IPS DF 19.7 (cell line): ENCODE measurements around the gene SART3.
"Not testable (repeated sequence)": the region's sequence is repeated elsewhere in the genome, so short reads cannot be mapped to it uniquely, and the experiment has no call there.

Source experiments
- DNase-seq: peaks from one replicate; pipeline ENCODE4 v3.0.0-alpha.2; 2013; ENCODE audit warnings: low read depth, low spot score

The SART3 gene

DNA sequence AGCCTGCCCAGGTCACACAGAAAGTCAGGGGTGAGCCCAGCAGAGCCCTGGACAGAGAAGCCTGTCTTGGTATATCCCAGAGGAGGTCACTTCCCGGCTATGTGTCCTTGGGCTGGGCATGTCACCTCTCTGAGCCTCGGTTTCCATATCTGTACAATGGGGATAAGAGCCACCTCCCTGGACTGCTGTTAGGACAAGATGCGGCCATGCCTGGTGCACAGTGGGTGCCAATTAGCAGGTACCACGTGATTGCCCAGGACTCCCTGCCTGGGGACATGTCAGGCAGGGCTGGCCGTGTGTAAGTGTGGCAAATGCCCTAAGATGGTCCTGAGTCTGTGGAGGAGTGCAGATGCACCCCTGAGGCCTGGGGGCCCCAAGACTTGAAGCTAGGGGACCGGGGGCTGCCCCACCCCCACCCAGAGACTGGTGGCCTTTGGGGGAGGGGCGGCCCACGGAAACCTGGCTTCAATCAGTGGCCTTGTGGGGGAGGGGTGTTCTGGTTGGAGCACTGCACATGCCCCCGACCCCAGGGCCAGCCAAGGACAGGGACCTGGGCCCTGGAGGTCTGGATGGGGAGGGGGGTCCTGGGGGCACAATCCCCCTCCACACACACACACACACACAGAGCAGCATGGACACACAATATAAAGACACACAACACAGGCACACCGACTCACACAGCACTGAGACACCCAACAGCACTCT lies 36.0 kb upstream of the SART3 start:
- no peak for DNase-seq

DNA sequence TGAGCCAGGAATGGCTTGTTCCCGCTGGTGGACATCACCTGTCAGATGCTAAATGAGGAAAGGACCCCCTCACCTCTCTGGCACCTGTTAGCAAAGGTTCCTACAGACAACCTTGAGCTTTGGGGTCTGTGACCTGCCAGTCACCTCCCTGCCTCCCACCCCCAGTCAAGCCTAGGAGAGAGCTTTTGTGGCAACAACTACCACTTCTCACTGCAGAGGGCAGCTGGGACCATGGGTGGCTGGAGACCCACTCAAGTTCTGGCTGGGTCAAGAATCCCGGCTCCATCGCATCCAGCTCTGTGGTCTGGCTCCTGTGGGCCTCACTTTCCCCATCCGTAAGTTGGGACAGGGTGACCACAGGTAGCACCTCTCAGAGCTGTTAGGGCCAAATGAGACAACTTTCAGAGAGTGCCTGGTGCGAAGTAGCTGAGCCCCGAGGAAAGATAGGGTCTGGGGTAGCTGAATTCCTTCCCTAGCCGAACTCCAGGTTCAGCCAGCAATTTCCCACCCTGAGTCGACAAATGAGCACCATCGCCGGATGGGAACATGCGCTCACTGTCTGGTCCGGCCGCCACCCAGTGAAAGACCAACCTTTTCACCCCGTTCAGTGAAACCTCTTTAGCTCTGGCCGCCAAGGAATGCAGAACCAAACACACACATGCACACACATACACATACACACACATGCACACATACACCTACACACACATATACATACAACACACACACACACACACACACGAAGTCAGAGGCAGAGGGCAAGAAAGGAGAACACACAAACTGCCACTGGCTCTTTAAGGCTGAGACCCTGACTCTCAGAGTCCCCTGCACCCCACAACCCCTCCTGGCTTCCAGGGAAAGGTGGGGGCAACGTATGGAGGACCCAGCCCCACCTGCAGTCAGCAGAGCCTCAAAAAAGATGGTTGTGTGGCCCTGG lies 35.0 kb upstream of the SART3 start:
- DNase-seq, result no peak

DNA sequence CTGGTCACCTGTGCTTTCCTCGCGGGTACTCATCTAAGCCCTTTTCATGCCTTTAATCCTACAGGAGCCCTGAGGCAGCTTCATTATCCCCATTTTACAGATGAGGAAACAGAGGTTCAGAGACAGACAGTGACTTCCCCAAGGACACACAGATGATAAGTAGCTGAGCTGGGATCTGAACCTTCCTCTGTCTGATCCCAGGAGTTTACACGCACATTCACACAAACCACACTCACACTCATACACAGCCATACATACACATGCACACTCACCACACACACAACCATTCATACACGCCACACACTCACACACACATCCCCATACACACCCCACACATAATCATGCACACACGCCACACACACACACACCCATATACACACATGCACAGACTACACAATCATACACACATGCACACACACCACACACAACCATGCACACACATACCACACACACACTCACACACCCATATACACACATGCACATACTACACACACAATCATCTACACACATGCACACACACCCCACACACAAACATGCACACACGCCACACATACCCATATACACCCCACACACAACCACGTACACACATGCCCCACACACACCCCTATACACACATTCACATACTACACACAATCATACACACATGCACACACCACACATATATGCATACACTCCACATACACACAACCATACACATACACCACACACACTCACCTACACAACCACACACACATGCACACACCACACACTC lies 34.2 kb upstream of the SART3 start:
- no peak for DNase-seq

DNA sequence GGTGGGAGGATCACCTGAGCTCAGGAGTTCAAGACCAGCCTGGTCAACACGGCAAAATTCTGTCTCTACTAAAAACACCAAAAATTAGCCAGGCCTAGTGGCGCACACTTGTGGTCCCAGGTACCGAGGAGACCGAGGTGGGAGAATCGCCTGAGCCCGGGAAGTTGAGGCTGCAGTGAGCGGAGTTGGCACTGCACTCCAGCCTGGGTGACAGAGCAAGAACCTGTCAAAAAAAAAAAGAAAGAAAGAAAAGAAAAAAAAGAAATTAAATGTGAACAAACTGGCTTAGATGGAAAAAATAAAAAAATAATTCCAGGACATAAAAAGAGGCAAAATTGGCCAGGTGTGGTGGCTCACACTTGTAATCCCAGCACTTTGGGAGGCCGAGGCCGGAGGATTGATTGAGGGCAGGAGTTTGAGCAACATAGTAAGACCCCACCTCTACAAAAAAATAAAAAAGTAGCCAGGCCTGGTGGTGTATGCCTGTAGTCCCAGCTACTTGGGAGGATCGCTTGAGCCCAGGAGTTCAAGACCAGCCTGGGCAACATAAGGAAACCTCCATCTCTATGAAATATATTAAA lies 33.4 kb upstream of the SART3 start:
- no peak for DNase-seq

GRCh38 chr12:108592033-108592909 lies 31.3 kb upstream of the SART3 start:
- no peak for DNase-seq

GRCh38 chr12:108591267-108591980 lies 30.5 kb upstream of the SART3 start:
- DNase-seq, result no peak

- not testable (repeated sequence) for DNase-seq
Observed at GRCh38 chr12:108590463-108590862, 29.5 kb upstream of the SART3 start.

GRCh38 chr12:108589840-108590229 lies 28.9 kb upstream of the SART3 start:
- no peak for DNase-seq

DNA sequence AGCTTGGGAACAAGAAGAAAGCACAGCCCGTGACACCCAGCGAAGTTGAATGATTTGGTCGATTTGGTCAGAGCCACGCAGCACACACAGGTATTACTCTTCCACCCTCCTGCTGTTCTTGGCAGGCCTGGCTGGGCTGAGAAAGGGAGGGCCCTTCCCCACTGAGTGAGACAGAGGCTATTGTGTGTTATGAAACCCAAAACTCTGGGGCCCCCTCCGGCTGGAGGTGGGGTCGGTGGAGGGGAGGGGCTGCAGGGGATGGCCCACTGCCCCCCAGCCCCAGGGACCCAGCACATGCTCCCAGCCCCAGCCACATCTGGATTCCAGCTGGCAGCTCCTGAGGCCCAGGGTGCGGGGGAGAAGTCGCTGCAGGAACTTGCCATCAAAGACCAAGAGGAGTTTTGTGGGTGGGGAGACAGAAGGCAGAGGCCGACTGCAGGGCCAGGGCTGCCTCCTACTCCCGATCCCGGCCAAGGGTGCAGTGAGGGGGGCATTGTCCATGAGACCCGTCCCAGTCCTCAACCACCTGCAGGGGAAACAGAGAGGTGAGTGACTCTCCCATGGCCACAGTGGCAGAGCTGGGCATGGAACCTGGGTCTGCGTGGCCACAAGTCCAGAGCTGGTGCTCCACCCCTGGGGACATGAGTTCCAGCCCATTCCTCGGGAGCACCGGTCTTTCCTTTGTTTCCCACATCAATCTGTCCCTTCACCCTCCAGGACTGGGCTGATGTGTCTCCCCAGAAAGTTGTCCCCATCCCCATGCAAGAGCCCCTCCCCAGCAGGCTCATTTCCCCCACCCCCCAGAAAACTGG lies 28.3 kb upstream of the SART3 start:
- no peak for DNase-seq

DNA sequence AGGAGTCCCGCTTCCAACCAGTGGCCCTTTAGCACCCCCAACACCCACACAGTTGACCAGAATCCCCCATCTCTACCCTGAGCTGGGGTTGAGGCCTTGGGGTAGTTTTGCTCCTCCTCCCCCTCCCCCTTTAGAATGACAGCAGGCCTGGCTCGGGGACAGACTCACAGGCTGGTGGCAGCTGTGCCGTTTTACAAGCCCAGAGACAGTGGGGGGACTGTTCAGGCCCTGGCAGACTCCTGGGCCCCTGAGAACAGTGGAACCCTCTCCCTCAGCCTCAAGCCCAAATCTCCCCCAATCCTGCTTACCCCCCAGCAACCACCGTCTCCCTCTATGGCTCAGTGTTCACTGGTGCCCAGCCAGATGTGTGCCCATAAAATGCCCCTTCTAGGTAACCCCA lies 26.9 kb upstream of the SART3 start:
- no peak for DNase-seq

DNA sequence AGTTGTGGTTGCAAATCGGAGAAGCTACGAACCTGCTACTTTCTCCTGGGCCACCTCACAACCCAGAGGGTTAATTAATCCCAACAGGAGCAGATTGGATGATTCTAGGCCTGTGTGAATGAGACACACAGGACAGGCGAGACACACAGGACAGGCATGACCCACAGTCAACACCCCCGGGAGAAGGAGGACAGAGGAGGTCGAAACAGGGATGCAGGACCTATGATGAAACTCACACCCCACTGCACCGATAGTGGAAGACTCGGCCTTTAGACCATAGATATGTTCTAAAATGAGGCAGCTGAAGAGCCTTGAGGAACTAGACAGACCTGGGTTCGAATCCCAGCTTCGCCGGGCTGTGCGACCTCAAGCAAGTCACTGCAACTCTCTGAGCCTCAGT lies 25.3 kb upstream of the SART3 start:
- DNase-seq, result no peak

- DNase-seq, result no peak
Observed at GRCh38 chr12:108585864-108586263, 24.9 kb upstream of the SART3 start.

DNA sequence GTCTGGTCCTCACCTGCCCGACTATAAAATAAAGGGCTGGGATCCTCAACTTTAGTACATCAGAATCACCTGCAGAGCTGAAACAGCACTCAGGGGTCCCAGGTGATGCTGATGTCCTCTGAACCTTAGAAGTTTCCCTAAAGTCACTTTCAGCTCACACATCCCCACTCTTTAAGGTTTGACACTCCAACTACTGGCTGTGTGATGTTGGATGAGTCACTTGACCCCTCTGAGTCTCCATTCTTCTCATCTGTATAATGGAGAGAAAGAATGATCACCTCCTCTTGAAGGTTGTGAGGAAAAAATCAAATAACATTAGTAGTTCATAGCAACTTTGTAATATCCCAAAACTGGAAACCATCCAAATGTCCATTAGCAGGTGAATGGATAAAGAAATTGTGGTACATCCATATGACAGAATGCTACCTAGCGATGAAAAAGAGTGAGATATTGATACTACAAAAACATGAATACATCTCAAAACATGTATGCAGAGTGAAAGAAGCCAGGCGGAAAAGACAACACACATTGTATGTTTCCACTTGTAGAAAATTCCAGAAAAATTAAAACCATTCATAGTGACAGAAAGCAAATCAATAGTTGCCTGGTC lies 23.6 kb upstream of the SART3 start:
- no peak for DNase-seq

GRCh38 chr12:108583991-108584390 lies 23.0 kb upstream of the SART3 start:
- no peak for DNase-seq

DNA sequence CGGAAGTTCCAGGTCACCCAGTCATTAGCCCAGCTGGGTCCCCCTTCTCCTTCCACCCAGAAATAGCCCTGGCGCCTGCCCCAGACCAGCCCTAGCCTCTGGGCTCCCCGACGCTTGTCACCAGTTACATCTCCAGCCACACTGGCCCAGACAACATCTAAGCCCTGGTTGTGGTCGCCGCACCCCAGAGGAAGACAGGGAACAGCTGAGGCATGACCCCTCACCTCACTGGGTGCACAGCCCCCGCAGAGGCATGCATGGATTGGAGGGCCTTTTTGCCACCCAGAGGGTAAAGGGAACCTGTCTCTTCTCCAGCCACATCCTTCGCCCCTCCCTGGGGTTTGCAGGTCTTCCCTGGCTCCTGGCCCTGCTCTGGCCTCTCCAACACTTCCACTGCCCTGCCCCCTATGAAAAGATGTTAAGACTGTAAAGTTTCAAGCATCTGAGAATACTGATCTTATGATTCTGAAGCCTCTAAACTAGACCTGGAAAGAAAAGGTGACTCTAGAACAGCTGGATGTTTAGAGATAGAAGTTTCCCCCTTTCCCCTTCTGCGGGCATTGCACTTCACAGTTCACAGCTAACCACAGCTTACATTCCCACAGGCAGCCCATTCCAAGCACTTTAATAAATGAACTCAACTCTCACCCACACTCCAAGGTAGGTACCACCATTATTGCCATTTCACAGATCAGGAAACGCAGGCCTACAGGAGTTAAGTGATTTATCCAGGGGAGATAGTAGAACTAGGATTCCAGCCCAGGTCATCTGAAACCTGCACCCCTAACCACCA lies 22.2 kb upstream of the SART3 start:
- DNase-seq, result no peak

DNA sequence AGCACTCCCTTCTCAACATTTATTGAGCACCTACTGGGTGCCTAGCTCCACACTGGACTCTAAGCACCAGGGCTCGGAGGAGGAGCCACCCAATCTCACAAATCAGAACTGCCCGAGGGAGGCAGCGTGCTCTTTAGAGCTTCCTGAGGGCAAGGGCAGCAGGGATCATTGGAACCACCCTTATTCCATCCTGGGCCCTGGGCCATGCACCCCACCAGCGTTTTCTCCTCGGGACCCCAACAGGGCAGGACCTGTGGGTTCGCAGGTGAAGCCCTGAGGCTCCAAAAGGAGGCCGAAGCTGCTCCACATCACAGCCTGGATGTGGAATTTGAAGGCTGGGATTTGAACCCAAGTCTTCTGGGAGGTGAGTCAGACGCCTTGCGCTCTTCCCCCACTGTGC lies 21.5 kb upstream of the SART3 start:
- no peak for DNase-seq

- no peak for DNase-seq
Observed at GRCh38 chr12:108581311-108582227, 20.6 kb upstream of the SART3 start.
